Prostate gland (tissue), 2 donors: ENCODE measurements around the gene TRMT112.

Source experiments
- POLR2A ChIP-seq: fragments of 450-650 bp; IDR thresholded peaks from one replicate; pipeline ENCODE4 v1.6.1; 2016; ENCODE audit warnings: antibody characterized with exemption, mild to moderate bottlenecking
- POLR2AphosphoS5 ChIP-seq: sonication (generic); formaldehyde crosslinking; IDR thresholded peaks from one replicate; pipeline ENCODE4 v1.6.1; 2017; ENCODE audit warnings: antibody characterized with exemption
- TF ChIP-seq, protein P1 (sequence below), 4 experiments: fragments of 200-600 bp in 2 of 4; fragments of 450-650 bp in 2 of 4; sonication (generic) in 2 of 4; IDR thresholded peaks; 1 replicate in 3 of 4; 2 replicates in 1 of 4; pipeline ENCODE4 v1.5.1; 2016 to 2019; ENCODE audit warnings: antibody characterized with exemption in 4 of 4, mild to moderate bottlenecking in 2 of 4, moderate library complexity in 2 of 4

GRCh38 chr11:64339754-64340408 is 22.5 kb upstream of the TRMT112 start, which contains the start of gene CCDC88B:
- TF ChIP-seq POLR2AphosphoS5 (no peak), POLR2A (no peak)
- TF ChIP-seq, protein P1, sequence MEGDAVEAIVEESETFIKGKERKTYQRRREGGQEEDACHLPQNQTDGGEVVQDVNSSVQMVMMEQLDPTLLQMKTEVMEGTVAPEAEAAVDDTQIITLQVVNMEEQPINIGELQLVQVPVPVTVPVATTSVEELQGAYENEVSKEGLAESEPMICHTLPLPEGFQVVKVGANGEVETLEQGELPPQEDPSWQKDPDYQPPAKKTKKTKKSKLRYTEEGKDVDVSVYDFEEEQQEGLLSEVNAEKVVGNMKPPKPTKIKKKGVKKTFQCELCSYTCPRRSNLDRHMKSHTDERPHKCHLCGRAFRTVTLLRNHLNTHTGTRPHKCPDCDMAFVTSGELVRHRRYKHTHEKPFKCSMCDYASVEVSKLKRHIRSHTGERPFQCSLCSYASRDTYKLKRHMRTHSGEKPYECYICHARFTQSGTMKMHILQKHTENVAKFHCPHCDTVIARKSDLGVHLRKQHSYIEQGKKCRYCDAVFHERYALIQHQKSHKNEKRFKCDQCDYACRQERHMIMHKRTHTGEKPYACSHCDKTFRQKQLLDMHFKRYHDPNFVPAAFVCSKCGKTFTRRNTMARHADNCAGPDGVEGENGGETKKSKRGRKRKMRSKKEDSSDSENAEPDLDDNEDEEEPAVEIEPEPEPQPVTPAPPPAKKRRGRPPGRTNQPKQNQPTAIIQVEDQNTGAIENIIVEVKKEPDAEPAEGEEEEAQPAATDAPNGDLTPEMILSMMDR (IDR thresholded peaks at IDR 0.05): no peak
